PFSK-1 (cell line): Measurements from ENCODE around the gene H1-8.

Experiments
- FOXP2 ChIP-seq: optimal IDR thresholded peaks from 2 replicates; pipeline ENCODE3; 2011; ENCODE audit warnings: borderline replicate concordance, control low read depth, inconsistent platforms; ENCODE audit not compliant: insufficient read depth; ENCODE audit errors: extremely low read length, extremely low read depth
- POLR2AphosphoS5 ChIP-seq: IDR thresholded peaks from 2 replicates; pipeline ENCODE4 v1.6.1; 2012; ENCODE audit warnings: low read depth, mild to moderate bottlenecking, control low read depth, low read length, moderate library complexity
- REST ChIP-seq, 2 experiments: IDR thresholded peaks; 2 replicates each; pipeline versions ENCODE4 v1.6.1 to v1.8.0; 2011 to 2012; ENCODE audit warnings: low read depth in 2 of 2, low read length in 2 of 2, control low read depth in 1 of 2, inconsistent platforms in 1 of 2, mild to moderate bottlenecking in 1 of 2, moderate library complexity in 1 of 2; ENCODE audit not compliant: insufficient read depth in 1 of 2
- SIN3A ChIP-seq: IDR thresholded peaks from 2 replicates; pipeline ENCODE4 v1.6.1; 2012; ENCODE audit warnings: mild to moderate bottlenecking, low read length, moderate library complexity, borderline replicate concordance; ENCODE audit not compliant: insufficient read depth
- TAF1 ChIP-seq: IDR thresholded peaks from 2 replicates; pipeline ENCODE4 v1.6.1; 2012; ENCODE audit warnings: low read length, control low read depth, borderline replicate concordance; ENCODE audit not compliant: insufficient read depth

Gene H1-8

GRCh38 chr3:129534428-129535027 lies 8.4 kb upstream of the H1-8 start:
- no peak for TF ChIP-seq SIN3A
- TF ChIP-seq TAF1: no peak
- TF ChIP-seq REST (IDR thresholded peaks at IDR 0.05; ENCODE audit: insufficient read depth in 1 of 2, low read depth in 2 of 2, low read length in 2 of 2): no peak
- no peak for TF ChIP-seq POLR2AphosphoS5
- no peak for TF ChIP-seq FOXP2

DNA sequence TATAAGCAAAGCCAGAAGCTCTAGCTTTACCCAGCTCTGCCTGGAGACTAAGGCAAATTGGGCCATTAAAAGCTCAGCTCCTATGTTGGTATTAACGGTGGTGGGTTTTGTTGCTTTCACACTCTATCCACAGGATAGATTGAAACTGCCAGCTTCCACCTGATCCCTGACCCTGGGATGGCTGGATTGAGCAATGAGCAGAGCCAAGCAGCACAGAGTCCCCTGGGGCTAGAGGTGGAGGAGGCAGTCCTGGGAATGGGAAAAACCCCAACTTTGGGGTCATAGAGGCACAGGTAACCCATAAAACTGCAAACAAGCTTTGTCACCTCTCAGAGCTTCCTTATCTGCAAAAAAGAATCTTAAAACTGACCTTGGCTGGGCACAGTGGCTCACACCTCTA lies 7.9 kb upstream of the H1-8 start:
- TF ChIP-seq POLR2AphosphoS5 (no peak), SIN3A (no peak), TAF1 (no peak), REST (IDR thresholded peaks at IDR 0.05; ENCODE audit: insufficient read depth in 1 of 2, low read depth in 2 of 2, low read length in 2 of 2) (no peak), FOXP2 (no peak)

- TF ChIP-seq TAF1: no peak
- TF ChIP-seq REST (IDR thresholded peaks at IDR 0.05; ENCODE audit: insufficient read depth in 1 of 2, low read depth in 2 of 2, low read length in 2 of 2): no peak
- TF ChIP-seq POLR2AphosphoS5: no peak
- TF ChIP-seq SIN3A: no peak
- TF ChIP-seq FOXP2: no peak
Observed at GRCh38 chr3:129536374-129536667, 6.7 kb upstream of the H1-8 start.

GRCh38 chr3:129536804-129537203 lies 6.2 kb upstream of the H1-8 start:
- TF ChIP-seq FOXP2: no peak
- TF ChIP-seq REST (IDR thresholded peaks at IDR 0.05; ENCODE audit: insufficient read depth in 1 of 2, low read depth in 2 of 2, low read length in 2 of 2): no peak
- TF ChIP-seq TAF1: no peak
- TF ChIP-seq POLR2AphosphoS5: no peak
- no peak for TF ChIP-seq SIN3A

GRCh38 chr3:129539206-129539605 lies 3.8 kb upstream of the H1-8 start:
- TF ChIP-seq POLR2AphosphoS5 (no peak), FOXP2 (no peak), REST (IDR thresholded peaks at IDR 0.05; ENCODE audit: insufficient read depth in 1 of 2, low read depth in 2 of 2, low read length in 2 of 2) (no peak), SIN3A (no peak), TAF1 (no peak)
